ENCODE data around the gene SMIM36.
A peak's percentile ranks its signal among the peaks of the same experiment; 100 is the strongest.
"Not testable (repeated sequence)": the region's sequence is repeated elsewhere in the genome, so short reads cannot be mapped to it uniquely, and the experiment has no call there.

Gene SMIM36

DNA sequence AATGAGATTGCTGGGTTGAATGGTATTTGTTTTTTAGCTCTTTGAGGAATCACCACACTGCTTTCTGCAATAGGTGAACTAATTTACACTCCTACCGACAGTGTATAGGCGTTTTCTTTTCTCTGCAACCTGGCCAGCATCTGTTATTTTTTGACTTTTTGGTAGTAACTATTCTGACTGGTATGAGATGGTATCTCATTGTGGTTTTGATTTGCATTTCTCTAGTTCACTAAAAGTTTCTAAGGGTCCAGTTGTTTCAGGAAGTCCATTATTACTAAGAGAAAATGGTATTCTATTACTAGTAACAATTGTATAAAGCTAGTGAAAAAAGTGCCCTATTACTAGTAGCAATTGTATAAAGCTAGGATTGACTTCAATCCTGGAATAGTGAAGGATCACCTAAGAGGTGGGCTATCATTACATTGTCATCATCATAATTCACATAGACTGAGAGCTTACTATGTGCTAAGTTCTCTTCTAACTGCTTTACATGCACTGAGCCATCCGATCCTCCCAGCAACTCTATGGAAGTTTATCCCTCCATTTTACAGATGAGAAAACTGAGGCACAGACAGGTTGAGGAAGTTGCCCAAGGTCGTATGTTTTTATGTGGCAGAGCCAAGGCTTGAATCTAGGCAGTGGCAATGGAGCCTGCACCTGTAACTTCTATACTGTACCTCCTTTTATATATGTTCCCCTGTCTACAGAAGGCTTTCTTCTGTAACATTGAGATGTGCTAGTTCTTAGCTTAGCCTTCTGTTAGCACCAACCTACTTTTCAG, 13.4 kb upstream of the SMIM36 start:
- Mint-ChIP-seq H3K27ac (no peak overlapping the region), H3K9me3 (peaks cover 0 to 5% of the 10 kb centered on the region in 2 donors), H3K4me3 (no peak overlapping the region), H3K4me1 (peaks cover 3 to 13% of the 10 kb centered on the region in 2 donors), H3K36me3 (no peaks in the 10 kb centered on the region), H3K27me3 (peaks cover 11 to 13% of the 10 kb centered on the region in 2 donors)
- DNase-seq = no peak
- peak; percentile 75 to 78 for ATAC-seq (replicated peaks)

DNA sequence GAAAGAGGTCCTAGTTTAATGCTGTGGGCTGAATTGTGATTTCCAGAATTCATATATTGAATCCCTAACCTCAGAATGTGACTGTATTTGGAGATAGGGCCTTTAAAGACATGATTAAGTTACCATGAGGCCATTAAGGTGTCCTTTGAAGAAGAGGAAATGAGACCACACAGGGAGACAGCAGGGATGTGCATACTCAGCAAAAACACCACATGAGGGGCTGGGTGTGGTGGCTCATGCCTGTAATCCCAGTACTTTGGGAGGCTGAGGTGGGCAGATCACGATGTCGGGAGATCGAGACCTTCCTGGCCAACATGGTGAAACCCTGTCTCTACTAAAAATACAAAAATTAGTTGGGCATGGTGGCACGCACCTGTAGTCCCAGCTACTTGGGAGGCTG, 11.8 kb upstream of the SMIM36 start:
- not testable (repeated sequence) for H3K4me3 Mint-ChIP-seq; ATAC-seq (replicated peaks); H3K27ac Mint-ChIP-seq; DNase-seq; H3K9me3 Mint-ChIP-seq; H3K36me3 Mint-ChIP-seq
- peaks cover 3 to 13% of the 10 kb centered on the region in 2 donors for H3K4me1 Mint-ChIP-seq
- peaks cover 9 to 13% of the 10 kb centered on the region in 2 donors for H3K27me3 Mint-ChIP-seq

DNA sequence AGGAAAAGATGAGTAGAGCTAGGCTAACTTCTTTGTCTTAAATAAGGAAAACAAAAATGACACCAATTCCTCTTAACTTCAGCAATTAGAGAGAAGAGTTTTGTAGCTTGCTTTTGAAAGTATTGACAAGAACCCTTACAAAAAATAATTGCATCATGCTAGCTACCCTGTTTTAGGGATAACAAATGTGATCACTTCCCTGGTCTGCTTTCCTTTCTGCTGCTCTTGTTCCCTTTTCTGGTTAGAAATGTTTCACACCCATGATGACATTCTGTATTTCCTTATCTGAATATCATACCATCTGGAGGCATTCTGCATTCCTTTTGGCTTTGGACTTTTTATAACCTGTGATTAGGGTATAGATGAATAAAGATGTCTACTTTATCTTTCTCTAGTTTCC, 9.9 kb upstream of the SMIM36 start:
- Mint-ChIP-seq H3K9me3 (peaks cover 0 to 5% of the 10 kb centered on the region in 2 donors), H3K36me3 (no peaks in the 10 kb centered on the region), H3K27me3 (peaks cover 6 to 14% of the 10 kb centered on the region in 2 donors), H3K4me3 (no peak overlapping the region), H3K4me1 (peaks cover 3 to 13% of the 10 kb centered on the region in 2 donors), H3K27ac (no peak overlapping the region)
- DNase-seq (no peak), ATAC-seq (replicated peaks) (no peak)

DNA sequence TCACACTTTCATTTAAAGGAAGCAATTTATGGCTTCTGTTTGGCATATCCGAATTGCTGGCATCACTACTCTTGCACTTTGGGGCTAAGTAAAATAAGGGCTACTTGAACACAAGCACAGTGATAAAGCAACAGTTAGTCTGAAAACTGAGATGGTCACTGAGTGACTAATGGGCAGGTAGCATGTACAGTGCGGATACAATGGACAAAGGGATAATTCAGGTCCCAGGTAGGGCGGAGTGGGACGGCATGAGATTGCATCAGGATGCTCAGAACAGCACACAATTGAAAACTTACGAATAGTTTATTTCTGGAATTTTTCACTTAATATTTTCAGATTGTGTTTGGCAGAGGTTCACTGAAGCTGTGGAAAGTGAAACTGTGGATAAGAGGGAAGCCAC, 9.2 kb upstream of the SMIM36 start:
- Mint-ChIP-seq H3K4me1 (peaks cover 3 to 13% of the 10 kb centered on the region in 2 donors), H3K36me3 (no peaks in the 10 kb centered on the region), H3K4me3 (no peak overlapping the region), H3K27ac (no peak overlapping the region), H3K27me3 (peaks cover 6 to 17% of the 10 kb centered on the region in 2 donors), H3K9me3 (peaks cover 0 to 5% of the 10 kb centered on the region in 2 donors)
- DNase-seq = no peak
- no peak for ATAC-seq (replicated peaks)

DNA sequence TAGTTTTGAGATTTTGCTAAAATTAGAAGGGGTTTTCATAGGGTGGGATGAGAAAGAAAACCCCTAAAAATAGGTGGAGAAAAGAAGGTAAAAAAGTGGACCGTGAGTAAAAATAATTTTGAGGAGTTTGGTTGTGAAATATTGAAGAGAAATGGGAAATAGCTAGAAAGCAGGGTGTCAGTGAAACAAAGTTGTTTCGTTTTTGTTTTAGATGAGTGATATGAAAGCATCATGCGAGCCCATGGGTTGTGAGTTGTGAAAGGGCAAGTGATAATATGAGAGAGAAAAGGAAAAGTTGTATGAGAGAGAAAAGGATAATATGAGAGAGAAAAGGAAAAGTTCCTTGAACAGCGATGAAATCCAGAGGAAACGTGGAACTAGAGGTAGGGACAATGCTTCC, 7.3 kb upstream of the SMIM36 start:
- H3K27me3 Mint-ChIP-seq = peaks cover 0 to 17% of the 10 kb centered on the region in 2 donors
- no peak overlapping the region for H3K27ac Mint-ChIP-seq
- no peaks in the 10 kb centered on the region for H3K36me3 Mint-ChIP-seq

DNA sequence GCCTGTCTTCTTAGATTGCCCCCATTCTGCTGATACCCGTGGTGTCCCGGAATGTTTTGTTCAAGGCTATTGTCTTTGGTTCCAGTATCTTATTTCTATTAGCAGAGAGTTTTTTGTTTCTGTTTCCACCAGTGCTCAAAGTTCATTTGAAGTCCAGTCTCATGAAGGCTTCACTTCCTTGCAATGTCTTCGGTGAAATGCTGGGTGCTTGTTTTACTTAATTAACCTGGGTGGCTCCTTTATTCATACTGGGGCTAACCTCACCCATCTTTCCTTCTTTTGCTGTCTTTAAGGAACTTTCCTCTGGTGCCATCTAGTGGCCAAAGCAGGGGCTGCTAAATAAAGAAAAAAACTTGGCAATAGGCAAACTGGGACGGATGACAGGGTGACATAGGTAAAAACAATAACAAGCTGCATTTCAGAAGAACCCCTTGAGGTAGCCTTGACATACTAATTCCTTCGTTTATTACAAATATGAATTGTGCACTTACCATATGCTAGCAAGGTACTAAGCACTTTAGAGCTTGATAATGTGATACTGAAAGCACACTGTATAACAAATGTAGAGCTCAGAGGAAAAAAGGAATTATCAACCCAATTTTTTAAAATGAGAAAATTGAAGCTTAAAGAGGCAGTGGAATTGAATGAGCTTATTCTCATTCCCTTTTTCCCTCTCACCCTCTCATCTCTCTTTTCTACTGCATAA, 2.8 kb upstream of the SMIM36 start:
- Mint-ChIP-seq H3K9me3 (no peaks in the 10 kb centered on the region), H3K27me3 (peaks cover 0 to 8% of the 10 kb centered on the region in 2 donors), H3K4me1 (peaks cover 0 to 5% of the 10 kb centered on the region in 2 donors), H3K27ac (no peak overlapping the region), H3K4me3 (no peak overlapping the region), H3K36me3 (no peaks in the 10 kb centered on the region)
- peak; percentile 61 to 77 for ATAC-seq (replicated peaks)
- DNase-seq = peak; percentile 63

More for the DNA sequence above, 7.3 kb upstream of the SMIM36 start:
- DNase-seq = no peak
- H3K4me3 Mint-ChIP-seq = no peak overlapping the region
- H3K4me1 Mint-ChIP-seq = peaks cover 0 to 3% of the 10 kb centered on the region in 2 donors
- no peak for ATAC-seq (replicated peaks)
- no peaks in the 10 kb centered on the region for H3K9me3 Mint-ChIP-seq

DNA sequence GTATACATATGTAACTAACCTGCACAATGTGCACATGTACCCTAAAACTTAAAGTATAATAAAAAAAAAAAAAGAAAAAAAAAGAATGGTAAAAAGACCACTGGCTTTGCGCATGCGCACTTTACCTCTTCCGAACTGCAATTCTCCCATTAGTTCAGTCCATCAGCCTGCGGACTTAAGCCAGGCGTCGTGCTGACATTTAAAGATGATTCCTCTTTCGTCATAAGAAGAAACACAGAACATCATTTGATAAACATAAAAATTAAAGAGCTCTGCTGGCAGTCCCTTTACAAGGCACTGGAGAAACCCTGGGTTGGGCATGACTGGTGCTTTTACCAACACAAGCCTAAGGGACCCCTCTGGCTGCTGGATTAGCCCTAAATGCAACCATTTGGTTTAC, 3.6 kb downstream of the SMIM36 start:
- not testable (repeated sequence) for H3K4me1 Mint-ChIP-seq; H3K27ac Mint-ChIP-seq; H3K36me3 Mint-ChIP-seq; H3K4me3 Mint-ChIP-seq; ATAC-seq (replicated peaks); DNase-seq; H3K27me3 Mint-ChIP-seq; H3K9me3 Mint-ChIP-seq

DNA sequence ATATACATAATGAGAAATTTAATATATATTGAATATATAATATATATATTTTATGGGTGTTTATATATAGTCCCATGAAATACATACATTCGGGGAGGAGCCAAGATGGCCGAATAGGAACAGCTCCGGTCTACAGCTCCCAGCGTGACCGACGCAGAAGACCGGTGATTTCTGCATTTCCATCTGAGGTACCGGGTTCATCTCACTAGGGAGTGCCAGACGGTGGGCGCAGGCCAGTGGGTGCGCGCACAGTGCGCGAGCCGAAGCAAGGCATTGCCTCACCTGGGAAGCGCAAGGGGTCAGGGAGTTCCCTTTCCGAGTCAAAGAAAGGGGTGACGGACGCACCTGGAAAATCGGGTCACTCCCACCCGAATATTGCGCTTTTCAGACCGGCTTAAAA, 9.6 kb downstream of the SMIM36 start:
- H3K4me1 Mint-ChIP-seq; DNase-seq; H3K27ac Mint-ChIP-seq; H3K4me3 Mint-ChIP-seq; H3K36me3 Mint-ChIP-seq; H3K9me3 Mint-ChIP-seq; ATAC-seq (replicated peaks): not testable (repeated sequence)
- H3K27me3 Mint-ChIP-seq = peaks cover 0 to 11% of the 10 kb centered on the region in 2 donors

DNA sequence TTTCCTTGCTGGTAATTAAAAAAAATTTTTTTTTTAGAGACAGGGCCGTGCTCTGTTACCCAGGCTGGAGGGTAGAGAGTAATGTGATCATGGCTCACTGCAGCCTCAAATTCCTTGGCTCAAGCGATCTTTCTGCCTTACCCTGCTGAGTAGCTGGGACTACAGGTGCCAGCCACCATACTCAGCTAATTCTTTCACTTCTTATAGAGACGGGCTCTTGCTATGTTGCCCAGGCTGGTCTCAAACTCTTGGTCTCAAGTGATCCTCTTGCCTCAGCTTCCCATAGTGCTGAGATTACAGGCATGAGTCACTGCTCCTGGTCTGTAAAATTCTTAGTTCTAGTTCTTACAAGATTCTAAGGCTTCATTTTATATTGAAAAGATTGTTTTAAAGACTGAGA, 11.1 kb downstream of the SMIM36 start:
- no peaks in the 10 kb centered on the region for H3K9me3 Mint-ChIP-seq

DNA sequence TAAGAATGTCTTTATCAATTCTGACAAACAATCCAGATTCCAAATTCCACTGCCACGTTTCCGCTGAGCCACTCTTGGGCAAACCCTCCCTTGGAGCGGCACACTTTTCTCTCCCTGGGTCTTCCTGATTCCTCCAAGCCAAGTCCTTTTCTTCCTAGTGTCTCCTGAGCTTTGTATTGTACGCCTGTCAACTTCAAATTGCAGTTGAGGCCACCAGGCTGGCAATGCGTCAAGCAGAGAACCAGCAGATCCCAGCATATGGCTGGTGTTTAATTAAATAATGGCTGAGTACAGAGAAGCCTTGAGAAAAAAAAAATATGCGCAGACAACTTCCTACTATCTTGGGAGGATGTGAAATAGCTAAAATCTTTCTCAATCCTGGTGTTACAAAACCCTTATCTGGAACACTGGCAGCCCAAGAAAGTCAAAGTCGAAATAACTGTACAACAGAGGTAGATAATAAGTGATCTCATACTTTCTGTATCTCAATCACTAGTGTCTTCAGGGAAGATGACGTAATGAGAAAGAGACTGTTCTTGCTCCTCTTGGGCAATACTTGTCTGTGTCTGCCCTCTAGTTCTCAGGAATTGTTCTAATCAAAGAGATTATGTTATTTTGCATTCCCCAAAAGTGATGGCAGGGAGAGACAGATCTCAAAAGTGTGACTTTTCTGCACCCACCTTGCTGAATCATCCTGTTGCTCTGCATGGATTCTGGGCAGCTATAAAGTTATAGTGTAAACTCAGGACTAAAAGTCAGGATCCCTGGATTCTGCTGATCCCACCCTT, 15.0 kb downstream of the SMIM36 start:
- H3K36me3 Mint-ChIP-seq = no peaks in the 10 kb centered on the region
- H3K27ac Mint-ChIP-seq = no peak overlapping the region
- ATAC-seq (replicated peaks) (no peak), DNase-seq (no peak)
- no peaks in the 10 kb centered on the region for H3K9me3 Mint-ChIP-seq
- H3K27me3 Mint-ChIP-seq = peaks cover 21 to 34% of the 10 kb centered on the region in 2 donors
- H3K4me3 Mint-ChIP-seq = no peak overlapping the region
- no peaks in the 10 kb centered on the region for H3K4me1 Mint-ChIP-seq

More for the DNA sequence above, 11.1 kb downstream of the SMIM36 start:
- ATAC-seq (replicated peaks) (no peak), DNase-seq (no peak)
- H3K27me3 Mint-ChIP-seq = peaks cover 4 to 11% of the 10 kb centered on the region in 2 donors
- H3K36me3 Mint-ChIP-seq = no peaks in the 10 kb centered on the region
- H3K27ac Mint-ChIP-seq = no peak overlapping the region
- H3K4me1 Mint-ChIP-seq = no peaks in the 10 kb centered on the region
- H3K4me3 Mint-ChIP-seq = no peak overlapping the region

DNA sequence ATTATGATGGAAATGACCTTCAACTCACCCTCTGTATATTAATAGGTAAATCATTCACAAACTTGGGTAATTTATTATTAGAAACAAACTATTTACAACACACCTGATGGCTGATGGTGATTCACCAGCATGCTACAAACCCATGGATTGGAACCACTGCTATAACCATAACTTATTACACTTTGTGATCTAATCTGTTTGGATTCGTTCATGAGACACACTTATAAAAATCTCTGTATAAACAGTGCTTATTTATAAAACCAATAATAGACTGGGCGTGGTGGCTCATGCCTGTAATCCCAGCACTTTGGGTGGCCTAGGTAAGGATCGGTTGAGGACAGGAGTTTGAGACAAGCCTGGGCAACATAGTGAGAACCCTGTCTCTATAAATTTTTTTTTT, 16.0 kb downstream of the SMIM36 start:
- no peak overlapping the region for H3K4me3 Mint-ChIP-seq
- no peak overlapping the region for H3K27ac Mint-ChIP-seq
- H3K36me3 Mint-ChIP-seq = no peaks in the 10 kb centered on the region
- no peak for DNase-seq
- no peaks in the 10 kb centered on the region for H3K4me1 Mint-ChIP-seq
- H3K27me3 Mint-ChIP-seq = peaks cover 22 to 43% of the 10 kb centered on the region in 2 donors
- H3K9me3 Mint-ChIP-seq = no peaks in the 10 kb centered on the region
- ATAC-seq (replicated peaks) = no peak

DNA sequence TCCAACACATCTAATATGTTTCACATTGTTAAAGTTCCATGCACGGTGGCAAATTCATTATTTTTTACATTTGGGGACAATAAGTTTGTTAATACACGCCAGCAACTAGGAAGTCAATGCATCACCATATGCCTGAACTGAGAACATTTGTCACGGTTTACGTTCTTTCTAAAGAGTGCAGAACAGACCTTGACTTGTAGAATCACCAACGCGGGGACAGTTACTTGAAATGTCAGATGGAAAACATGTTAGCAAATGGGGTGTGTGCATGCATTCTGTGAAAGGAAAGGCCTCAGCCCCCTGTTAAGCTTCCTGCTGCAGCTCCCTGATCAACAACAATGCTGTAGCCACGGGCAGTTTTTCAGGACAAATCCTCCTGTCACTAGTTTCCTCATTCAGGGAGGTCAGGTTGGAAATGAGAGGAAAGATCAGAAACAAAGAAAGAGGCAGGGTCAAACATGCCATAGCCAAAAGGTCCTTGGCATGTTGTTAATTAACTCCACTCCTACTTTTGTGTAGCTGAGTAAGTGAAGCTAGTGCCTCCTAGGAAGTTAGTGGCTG, 18.4 kb downstream of the SMIM36 start:
- DNase-seq (no peak), ATAC-seq (replicated peaks) (no peak)
- Mint-ChIP-seq H3K4me3 (no peak overlapping the region), H3K36me3 (no peaks in the 10 kb centered on the region), H3K4me1 (no peaks in the 10 kb centered on the region), H3K9me3 (no peaks in the 10 kb centered on the region), H3K27ac (no peak overlapping the region), H3K27me3 (peaks cover 22 to 41% of the 10 kb centered on the region in 2 donors)

DNA sequence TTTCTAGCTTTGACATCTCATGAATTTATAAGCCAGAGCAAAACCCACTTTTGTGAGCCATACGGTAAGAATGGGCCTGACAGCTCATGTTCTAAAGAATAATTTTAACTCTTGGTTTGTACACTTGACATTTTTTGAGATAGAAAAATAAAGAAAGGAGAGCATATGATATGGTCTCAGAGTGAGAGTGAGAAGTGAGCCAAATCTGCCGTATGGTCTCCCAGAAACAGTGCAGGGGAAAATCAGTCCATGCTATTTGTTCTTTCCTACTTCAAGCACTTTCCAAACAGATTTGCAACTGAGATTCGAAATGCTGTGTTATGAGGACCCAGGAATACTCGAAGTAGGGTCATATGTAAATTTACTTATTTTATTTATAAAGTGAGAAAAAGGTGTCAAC, 20.9 kb downstream of the SMIM36 start:
- ATAC-seq (replicated peaks) (no peak), DNase-seq (no peak)
- Mint-ChIP-seq H3K36me3 (no peaks in the 10 kb centered on the region), H3K4me3 (no peak overlapping the region), H3K9me3 (no peaks in the 10 kb centered on the region), H3K4me1 (no peaks in the 10 kb centered on the region), H3K27me3 (peaks cover 22 to 41% of the 10 kb centered on the region in 2 donors), H3K27ac (no peak overlapping the region)

Data from stimulated activated naive B cell treated with anti-CD40 and anti-IgM and Interleukin-4, amounts not matched to agents 10 μg/mL and 1 μg/mL and 100 μg/mL, for 72 hours (primary cell).